ENCODE data around the gene SLC30A10. TPM values are rescaled to one million over a fixed set of nuclear protein-coding genes. Genes with fewer than 3 reads are reported as not detected.
"Not testable (repeated sequence)": the region's sequence is repeated elsewhere in the genome, so short reads cannot be mapped to it uniquely, and the experiment has no call there.

Gene SLC30A10
- total RNA-seq, 1 donor from 2014 or later, result 1.5 TPM

GRCh38 chr1:219941179-219942118 lies 13.1 kb upstream of the SLC30A10 start:
- peaks cover 3% of the 10 kb centered on the region for H3K4me1 Mint-ChIP-seq (ENCODE audit: low read depth, unreplicated experiment)
- H3K9me3 Mint-ChIP-seq (ENCODE audit: unreplicated experiment), result peaks cover 1% of the 10 kb centered on the region
- TF ChIP-seq CTCF (IDR thresholded peaks at IDR 0.05; ENCODE audit: partially characterized antibody, unreplicated experiment), result no peak
- no peaks in the 10 kb centered on the region for H3K36me3 Mint-ChIP-seq (ENCODE audit: unreplicated experiment)
- H3K27ac Mint-ChIP-seq (ENCODE audit: unreplicated experiment), result no peak overlapping the region
- no peaks in the 10 kb centered on the region for H3K27me3 Mint-ChIP-seq (ENCODE audit: unreplicated experiment)
- H3K4me3 Mint-ChIP-seq (ENCODE audit: unreplicated experiment), result no peak overlapping the region
- DNase-seq, result no peak

GRCh38 chr1:219940707-219941106 lies 12.3 kb upstream of the SLC30A10 start:
- no peak for DNase-seq
- no peaks in the 10 kb centered on the region for H3K36me3 Mint-ChIP-seq (ENCODE audit: unreplicated experiment)
- H3K4me3 Mint-ChIP-seq (ENCODE audit: unreplicated experiment), result no peak overlapping the region
- no peaks in the 10 kb centered on the region for H3K27me3 Mint-ChIP-seq (ENCODE audit: unreplicated experiment)
- H3K9me3 Mint-ChIP-seq (ENCODE audit: unreplicated experiment), result peaks cover 1% of the 10 kb centered on the region
- peaks cover 3% of the 10 kb centered on the region for H3K4me1 Mint-ChIP-seq (ENCODE audit: low read depth, unreplicated experiment)
- H3K27ac Mint-ChIP-seq (ENCODE audit: unreplicated experiment), result no peak overlapping the region
- no peak for TF ChIP-seq CTCF (IDR thresholded peaks at IDR 0.05; ENCODE audit: partially characterized antibody, unreplicated experiment)

- Mint-ChIP-seq H3K9me3 (ENCODE audit: unreplicated experiment) (no peaks in the 10 kb centered on the region), H3K27me3 (ENCODE audit: unreplicated experiment) (no peaks in the 10 kb centered on the region), H3K4me3 (ENCODE audit: unreplicated experiment) (no peak overlapping the region), H3K4me1 (ENCODE audit: low read depth, unreplicated experiment) (peaks cover 3% of the 10 kb centered on the region), H3K36me3 (ENCODE audit: unreplicated experiment) (no peaks in the 10 kb centered on the region), H3K27ac (ENCODE audit: unreplicated experiment) (no peak overlapping the region)
- DNase-seq, result no peak
- no peak for TF ChIP-seq CTCF (IDR thresholded peaks at IDR 0.05; ENCODE audit: partially characterized antibody, unreplicated experiment)
These were observed 10.3 kb upstream of the SLC30A10 start for GRCh38 chr1:219938706-219939105.

- not testable (repeated sequence) for H3K4me3 Mint-ChIP-seq (ENCODE audit: unreplicated experiment); H3K4me1 Mint-ChIP-seq (ENCODE audit: low read depth, unreplicated experiment); H3K36me3 Mint-ChIP-seq (ENCODE audit: unreplicated experiment); DNase-seq; H3K27ac Mint-ChIP-seq (ENCODE audit: unreplicated experiment); H3K9me3 Mint-ChIP-seq (ENCODE audit: unreplicated experiment); H3K27me3 Mint-ChIP-seq (ENCODE audit: unreplicated experiment)
These were observed 5.4 kb upstream of the SLC30A10 start for GRCh38 chr1:219933763-219934162.

GRCh38 chr1:219931033-219931432 lies 2.7 kb upstream of the SLC30A10 start:
- Mint-ChIP-seq H3K9me3 (ENCODE audit: unreplicated experiment) (peaks cover 10% of the 10 kb centered on the region), H3K27me3 (ENCODE audit: unreplicated experiment) (peaks cover 10% of the 10 kb centered on the region), H3K27ac (ENCODE audit: unreplicated experiment) (no peak overlapping the region), H3K4me3 (ENCODE audit: unreplicated experiment) (no peak overlapping the region), H3K4me1 (ENCODE audit: low read depth, unreplicated experiment) (peaks cover 4% of the 10 kb centered on the region), H3K36me3 (ENCODE audit: unreplicated experiment) (no peaks in the 10 kb centered on the region)
- no peak for DNase-seq
- no peak for TF ChIP-seq CTCF (IDR thresholded peaks at IDR 0.05; ENCODE audit: partially characterized antibody, unreplicated experiment)
